SIG-M5 (cell line): ENCODE data around the gene ITGA3.

Source experiments
- DNase-seq: peaks from one replicate; lab custom pipeline; 2025; lab: John Stamatoyannopoulos, UW

The ITGA3 gene

GRCh38 chr17:50072130-50072529, 16.2 kb downstream of the ITGA3 start:
- DNase-seq: no peak

GRCh38 chr17:50072925-50073324, 17.0 kb downstream of the ITGA3 start:
- no peak for DNase-seq

GRCh38 chr17:50074227-50074626, 18.3 kb downstream of the ITGA3 start:
- no peak for DNase-seq

GRCh38 chr17:50075446-50076032, 19.6 kb downstream of the ITGA3 start:
- no peak for DNase-seq

- no peak for DNase-seq
These were observed 20.3 kb downstream of the ITGA3 start for GRCh38 chr17:50076221-50076590.

GRCh38 chr17:50076591-50077235, 20.8 kb downstream of the ITGA3 start:
- no peak for DNase-seq

GRCh38 chr17:50078430-50078829, 22.5 kb downstream of the ITGA3 start:
- no peak for DNase-seq

GRCh38 chr17:50079334-50080095, 23.6 kb downstream of the ITGA3 start:
- DNase-seq: no peak

- no peak for DNase-seq
These were observed 24.2 kb downstream of the ITGA3 start for GRCh38 chr17:50080096-50080480.

GRCh38 chr17:50080827-50081226, 24.9 kb downstream of the ITGA3 start:
- DNase-seq: no peak

GRCh38 chr17:50081757-50082156, 25.8 kb downstream of the ITGA3 start:
- DNase-seq: no peak

GRCh38 chr17:50087246-50087911, 31.5 kb downstream of the ITGA3 start:
- no peak for DNase-seq

- DNase-seq: no peak
These were observed 32.0 kb downstream of the ITGA3 start for GRCh38 chr17:50087912-50088405.

- no peak for DNase-seq
These were observed 33.3 kb downstream of the ITGA3 start for GRCh38 chr17:50088952-50089825.

GRCh38 chr17:50090071-50090470, 34.2 kb downstream of the ITGA3 start:
- DNase-seq: no peak

GRCh38 chr17:50090971-50091917, 35.3 kb downstream of the ITGA3 start:
- no peak for DNase-seq

- DNase-seq: no peak
These were observed 36.0 kb downstream of the ITGA3 start for GRCh38 chr17:50091918-50092285.

GRCh38 chr17:50093246-50093645, 37.3 kb downstream of the ITGA3 start:
- no peak for DNase-seq

- no peak for DNase-seq
These were observed 37.9 kb downstream of the ITGA3 start for GRCh38 chr17:50093807-50094206.

- DNase-seq: no peak
These were observed 38.4 kb downstream of the ITGA3 start for GRCh38 chr17:50094243-50094752.
